ENCODE measurements around the gene ICE2. TPM values are rescaled to one million over a fixed set of nuclear protein-coding genes. Genes with fewer than 3 reads are reported as not detected.

Gene ICE2
- total and polyA plus RNA-seq, 2 of the 8 experiments (the other 6 are each of a cell fraction or from before 2014, with no cell fraction given) = 40.0 to 87.3 TPM

GRCh38 chr15:60397772-60398445 lies 81.0 kb downstream of the ICE2 start, which contains the start of gene ANXA2:
Gene ANXA2, minus strand, starts transcription at chr15:60397986. Its CDS starts 11,911 bp downstream, at chr15:60386075.
- DNase-seq (ENCODE audit: low read depth in 1 of 2, low spot score in 2 of 2) (peak in 1 of 2 experiments; percentile 79), FAIRE-seq (no peak)
- H3K4me3 ChIP-seq (ENCODE audit: extremely low read depth in 1 of 4, insufficient read depth in 2 of 4, low read depth in 3 of 4, low read length in 4 of 4) = peak within 1 kb of the TSS; percentile 58 to 80 (median 72)
- POLR2A ChIA-PET (ENCODE audit: partially characterized antibody) = interaction anchor here (0.5 to 2.6 kb wide), 15 partner anchors 8 to 1065 kb away, joined by 3 to 12 read pairs (median 5); no protein-coding TSS in a partner anchor
- no peak within 1 kb of the TSS for H2BK120ac ChIP-seq (replicated peaks; ENCODE audit: low read depth, low read length)
- no peak within 1 kb of the TSS for H2BK20ac ChIP-seq (ENCODE audit: low read length)
- H3K14ac ChIP-seq (ENCODE audit: insufficient read length) = no peak within 1 kb of the TSS
- peaks cover 12% of the 10 kb centered on the region; the same call in 1 of the 2 replicates for H3K23me2 ChIP-seq (ENCODE audit: low read depth, low read length)
- peak within 1 kb of the TSS; percentile 79 for H3K18ac ChIP-seq (ENCODE audit: extremely low read depth, low read length)
- H3K4ac ChIP-seq (replicated peaks; ENCODE audit: insufficient read length, low read depth, low read length) = no peak within 1 kb of the TSS
- no peak within 1 kb of the TSS for H4K91ac ChIP-seq (replicated peaks; ENCODE audit: insufficient read length, low read length)
- no peaks in the 10 kb centered on the region for H3K9me3 ChIP-seq (ENCODE audit: insufficient read depth in 2 of 2, low read depth in 1 of 2, low read length in 1 of 2)
- peaks cover 4 to 18% (median 16%) of the 10 kb centered on the region in 4 experiments for H3K4me1 ChIP-seq (replicated peaks in 1 of 4; ENCODE audit: control insufficient read depth in 3 of 4, insufficient read depth in 4 of 4, low read length in 3 of 4)
- H3K79me2 ChIP-seq (ENCODE audit: control insufficient read depth in 1 of 2, insufficient read depth in 2 of 2, low read length in 2 of 2) = peaks cover 0 to 13% of the 10 kb centered on the region in 2 experiments; a peak in 2 of 4 replicates
- WGBS, 2 experiments (ENCODE audit: extremely low coverage in 1 of 2, insufficient coverage in 1 of 2, insufficient read length in 1 of 2, insufficient replicate concordance in 2 of 2, low coverage in 1 of 2, low lambda C conversion rate in 2 of 2, missing lambda C conversion rate in 1 of 2) = 0% methylated on average over 35 of the region's 53 CpGs; no CpG with 5 or more reads in 1 of the 2 experiments
- peak within 1 kb of the TSS; percentile 36 to 89 (median 62) for H3K9ac ChIP-seq (replicated peaks in 1 of 4; ENCODE audit: extremely low read depth in 1 of 4, low read depth in 3 of 4, low read length in 3 of 4)
- H3K56ac ChIP-seq (replicated peaks; ENCODE audit: insufficient read length, low read depth, low read length) = no peak within 1 kb of the TSS
- H2BK15ac ChIP-seq (ENCODE audit: low read length) = no peak within 1 kb of the TSS
- peak within 1 kb of the TSS; percentile 74 to 95 for H3K4me2 ChIP-seq (ENCODE audit: insufficient read depth in 1 of 2, low read depth in 2 of 2, low read length in 2 of 2)
- peak within 1 kb of the TSS; percentile 29 for H2BK12ac ChIP-seq (ENCODE audit: low read depth, low read length)
- H4K20me1 ChIP-seq (replicated peaks in 1 of 2; ENCODE audit: control insufficient read depth in 1 of 2, insufficient read depth in 2 of 2, low read length in 2 of 2) = peaks cover 0 to 5% of the 10 kb centered on the region in 2 experiments
- peak within 1 kb of the TSS; percentile 38 for H4K5ac ChIP-seq (ENCODE audit: insufficient read length, low read depth, low read length)
- peak within 1 kb of the TSS; percentile 90 for H4K8ac ChIP-seq (ENCODE audit: extremely low read depth, insufficient read depth, low read length)
- H2AK5ac ChIP-seq (ENCODE audit: low read depth, low read length) = no peak within 1 kb of the TSS; the same call in 1 of the 2 replicates
- H3K27me3 ChIP-seq (replicated peaks in 1 of 4; ENCODE audit: control insufficient read depth in 3 of 4, extremely low read depth in 1 of 4, insufficient read depth in 3 of 4, low read length in 3 of 4) = peaks cover 0 to 12% (median 6%) of the 10 kb centered on the region in 4 experiments; a peak in 6 of 7 replicates
- peaks cover 0 to 13% (median 0%) of the 10 kb centered on the region in 4 experiments; a peak in 1 of 8 replicates for H3K36me3 ChIP-seq (ENCODE audit: control insufficient read depth in 2 of 4, insufficient read depth in 4 of 4, low read length in 3 of 4)
- peaks cover 7% of the 10 kb centered on the region; the same call in 1 of the 2 replicates for H3K79me1 ChIP-seq (ENCODE audit: low read depth, low read length)
- peak within 1 kb of the TSS; percentile 68; the same call in 1 of the 2 replicates for H2BK5ac ChIP-seq (ENCODE audit: low read depth, low read length)
- CTCF ChIA-PET (ENCODE audit: partially characterized antibody) = interaction anchor here (0.5 to 2.6 kb wide), 6 partner anchors 36 to 346 kb away, joined by 3 to 9 read pairs (median 3); no protein-coding TSS in a partner anchor
- peak within 1 kb of the TSS; percentile 97 for H2AFZ ChIP-seq (ENCODE audit: low read length)
- peak within 1 kb of the TSS; percentile 50 for H3K27ac ChIP-seq (ENCODE audit: low read depth, low read length)
- no peak within 1 kb of the TSS for H3K23ac ChIP-seq (ENCODE audit: insufficient read length)
- no peak for TF ChIP-seq ZNF274 (IDR thresholded peaks at IDR 0.05; ENCODE audit: borderline replicate concordance, extremely low read depth, low read length)
- no peak for TF ChIP-seq RXRA (IDR thresholded peaks at IDR 0.05; ENCODE audit: insufficient read depth, low read depth, low read length)
- peak; percentile 40; the same call in 1 of the 2 replicates for TF ChIP-seq PHF8 (conservative IDR thresholded peaks at IDR 0.05; ENCODE audit: low read depth, low read length)
- TF ChIP-seq FOSL1 (IDR thresholded peaks at IDR 0.05; ENCODE audit: insufficient read depth, low read depth, low read length) = no peak
- no peak for TF ChIP-seq POU5F1 (IDR thresholded peaks at IDR 0.05; ENCODE audit: low read depth, low read length)
- TF ChIP-seq TAF1 (IDR thresholded peaks at IDR 0.05; ENCODE audit: low read depth, low read length) = no peak; the same call in none of the 2 replicates
- no peak for TF ChIP-seq CEBPB (IDR thresholded peaks at IDR 0.05; ENCODE audit: low read depth, low read length)
- no peak for TF ChIP-seq EZH2 (IDR thresholded peaks at IDR 0.05; ENCODE audit: low read depth, low read length, severe bottlenecking)
- TF ChIP-seq RBBP5 (IDR thresholded peaks at IDR 0.05; ENCODE audit: borderline replicate concordance, low read depth, low read length) = no peak; the same call in 1 of the 2 replicates
- peak; percentile 22 for TF ChIP-seq POLR2AphosphoS5 (IDR thresholded peaks at IDR 0.05; ENCODE audit: low read depth, low read length)
- TF ChIP-seq SP1 (IDR thresholded peaks at IDR 0.05; ENCODE audit: low read depth, low read length) = no peak
- TF ChIP-seq POLR2A (IDR thresholded peaks at IDR 0.05; ENCODE audit: control extremely low read depth in 1 of 2, low read depth in 2 of 2, low read length in 2 of 2) = peak in 1 of 2 experiments; percentile 44; a peak in 2 of 3 replicates
- TF ChIP-seq SIX5 (IDR thresholded peaks at IDR 0.05; ENCODE audit: low read depth, low read length) = no peak

Data from H1 (cell line).